ENCODE measurements around the gene IGFL3. TPM values are rescaled to one million over a fixed set of nuclear protein-coding genes. Genes with fewer than 3 reads are reported as not detected.
A peak's percentile ranks its signal among the peaks of the same experiment; 100 is the strongest.

The IGFL3 gene
- total RNA-seq, 1 donor from 2014 or later, result 93.5 TPM

- Histone ChIP-seq H3K4me3 (ENCODE audit: insufficient read depth, low read depth, low read length) (peak overlapping the region; percentile 15), H2AFZ (ENCODE audit: low read depth, low read length) (no peak overlapping the region), H3K27me3 (ENCODE audit: insufficient read depth, low read length) (peaks cover 5% of the 10 kb centered on the region), H3K9ac (ENCODE audit: low read length) (peak overlapping the region; percentile 44), H3K4me1 (ENCODE audit: insufficient read depth, low read length) (peaks cover 31% of the 10 kb centered on the region), H3K27ac (ENCODE audit: low read depth, low read length) (no peak overlapping the region), H4K20me1 (ENCODE audit: insufficient read depth, low read length) (no peaks in the 10 kb centered on the region), H3K36me3 (ENCODE audit: insufficient read depth, low read length) (no peaks in the 10 kb centered on the region), H3K79me2 (ENCODE audit: insufficient read depth, low read length) (no peaks in the 10 kb centered on the region), H3K9me3 (ENCODE audit: insufficient read depth, low read depth, low read length) (peaks cover 15% of the 10 kb centered on the region), H3K4me2 (ENCODE audit: low read length) (peak overlapping the region; percentile 71)
- Mint-ChIP-seq H3K27ac (ENCODE audit: unreplicated experiment) (peak overlapping the region; percentile 98), H3K9me3 (ENCODE audit: unreplicated experiment) (peaks cover 41% of the 10 kb centered on the region), H3K36me3 (ENCODE audit: low read depth, unreplicated experiment) (peaks cover 11% of the 10 kb centered on the region), H3K4me3 (ENCODE audit: unreplicated experiment) (no peak overlapping the region), H3K4me1 (ENCODE audit: low read depth, unreplicated experiment) (peaks cover 44% of the 10 kb centered on the region), H3K27me3 (ENCODE audit: low read depth, unreplicated experiment) (peaks cover 2% of the 10 kb centered on the region)
- TF ChIP-seq EZH2 (IDR thresholded peaks at IDR 0.05; ENCODE audit: insufficient read depth, low read length) (no peak), CTCF (IDR thresholded peaks at IDR 0.05; ENCODE audit: insufficient read depth, low read depth, low read length) (no peak)
- peak; percentile 80 for DNase-seq (ENCODE audit: low read depth)
- peak; percentile 55 for FAIRE-seq
These were observed 41.8 kb downstream of the IGFL3 start for GRCh38 chr19:46082728-46083050.

GRCh38 chr19:46081928-46082727 lies 42.4 kb downstream of the IGFL3 start:
- H3K27ac Mint-ChIP-seq (ENCODE audit: unreplicated experiment), result peak overlapping the region; percentile 98
- FAIRE-seq, result peak; percentile 79
- H3K4me3 ChIP-seq (ENCODE audit: insufficient read depth, low read depth, low read length), result peak overlapping the region; percentile 15
- peak overlapping the region; percentile 20 for H3K4me3 Mint-ChIP-seq (ENCODE audit: unreplicated experiment)
- H3K36me3 Mint-ChIP-seq (ENCODE audit: low read depth, unreplicated experiment), result peaks cover 10% of the 10 kb centered on the region
- H3K27me3 ChIP-seq (ENCODE audit: insufficient read depth, low read length), result peaks cover 5% of the 10 kb centered on the region
- peak overlapping the region; percentile 71 for H3K4me2 ChIP-seq (ENCODE audit: low read length)
- no peaks in the 10 kb centered on the region for H3K27me3 Mint-ChIP-seq (ENCODE audit: low read depth, unreplicated experiment)
- peak; percentile 59 for DNase-seq (ENCODE audit: low read depth)
- no peaks in the 10 kb centered on the region for H4K20me1 ChIP-seq (ENCODE audit: insufficient read depth, low read length)
- no peak overlapping the region for H2AFZ ChIP-seq (ENCODE audit: low read depth, low read length)
- peaks cover 12% of the 10 kb centered on the region for H3K9me3 ChIP-seq (ENCODE audit: insufficient read depth, low read depth, low read length)
- no peak overlapping the region for H3K27ac ChIP-seq (ENCODE audit: low read depth, low read length)
- H3K79me2 ChIP-seq (ENCODE audit: insufficient read depth, low read length), result no peaks in the 10 kb centered on the region
- H3K9ac ChIP-seq (ENCODE audit: low read length), result peak overlapping the region; percentile 44
- H3K9me3 Mint-ChIP-seq (ENCODE audit: unreplicated experiment), result peaks cover 38% of the 10 kb centered on the region
- H3K36me3 ChIP-seq (ENCODE audit: insufficient read depth, low read length), result no peaks in the 10 kb centered on the region
- H3K4me1 ChIP-seq (ENCODE audit: insufficient read depth, low read length), result peaks cover 35% of the 10 kb centered on the region
- TF ChIP-seq CTCF (IDR thresholded peaks at IDR 0.05; ENCODE audit: insufficient read depth, low read depth, low read length), result peak; percentile 72
- no peak for TF ChIP-seq EZH2 (IDR thresholded peaks at IDR 0.05; ENCODE audit: insufficient read depth, low read length)
- H3K4me1 Mint-ChIP-seq (ENCODE audit: low read depth, unreplicated experiment), result peaks cover 45% of the 10 kb centered on the region

GRCh38 chr19:46080561-46080960 lies 43.9 kb downstream of the IGFL3 start:
- H3K27ac Mint-ChIP-seq (ENCODE audit: unreplicated experiment), result peak overlapping the region; percentile 83

More at GRCh38 chr19:46080561-46080960, 43.9 kb downstream of the IGFL3 start:
- H3K4me1 ChIP-seq (ENCODE audit: insufficient read depth, low read length), result peaks cover 35% of the 10 kb centered on the region
- Mint-ChIP-seq H3K4me1 (ENCODE audit: low read depth, unreplicated experiment) (peaks cover 48% of the 10 kb centered on the region), H3K4me3 (ENCODE audit: unreplicated experiment) (no peak overlapping the region), H3K9me3 (ENCODE audit: unreplicated experiment) (peaks cover 23% of the 10 kb centered on the region), H3K27me3 (ENCODE audit: low read depth, unreplicated experiment) (peaks cover 12% of the 10 kb centered on the region), H3K36me3 (ENCODE audit: low read depth, unreplicated experiment) (peaks cover 2% of the 10 kb centered on the region)
- peak overlapping the region; percentile 58 for H3K27ac ChIP-seq (ENCODE audit: low read depth, low read length)
- H2AFZ ChIP-seq (ENCODE audit: low read depth, low read length), result no peak overlapping the region
- no peaks in the 10 kb centered on the region for H4K20me1 ChIP-seq (ENCODE audit: insufficient read depth, low read length)
- TF ChIP-seq EZH2 (IDR thresholded peaks at IDR 0.05; ENCODE audit: insufficient read depth, low read length) (no peak), CTCF (IDR thresholded peaks at IDR 0.05; ENCODE audit: insufficient read depth, low read depth, low read length) (no peak)
- peak; percentile 100 for DNase-seq (ENCODE audit: low read depth)
- H3K9ac ChIP-seq (ENCODE audit: low read length), result no peak overlapping the region
- peaks cover 16% of the 10 kb centered on the region for H3K27me3 ChIP-seq (ENCODE audit: insufficient read depth, low read length)
- H3K4me2 ChIP-seq (ENCODE audit: low read length), result peak overlapping the region; percentile 56
- FAIRE-seq, result peak; percentile 99
- no peaks in the 10 kb centered on the region for H3K36me3 ChIP-seq (ENCODE audit: insufficient read depth, low read length)
- no peaks in the 10 kb centered on the region for H3K79me2 ChIP-seq (ENCODE audit: insufficient read depth, low read length)
- H3K4me3 ChIP-seq (ENCODE audit: insufficient read depth, low read depth, low read length), result no peak overlapping the region
- H3K9me3 ChIP-seq (ENCODE audit: insufficient read depth, low read depth, low read length), result peaks cover 8% of the 10 kb centered on the region

Measured in astrocyte (in vitro differentiated cells and primary cell).